GM23338 (cell line): ENCODE measurements around the gene SH3BP4.

Experiments used
- CTCF ChIP-seq, 2 experiments: fragments of 200-600 bp in 1 of 2; sonication (generic) in 1 of 2; conservative IDR thresholded peaks; 2 replicates each; pipeline versions ENCODE4 v1.5.1 to v1.6.1; 2016 to 2017; ENCODE audit warnings: antibody characterized with exemption in 2 of 2, low read depth in 2 of 2, mild to moderate bottlenecking in 2 of 2, moderate library complexity in 1 of 2
- EZH2phosphoT487 ChIP-seq: fragments of 200-600 bp; sonication (generic); IDR thresholded peaks from one replicate; pipeline ENCODE4 v1.8.1; 2018; ENCODE audit warnings: antibody characterized with exemption; ENCODE audit not compliant: unreplicated experiment
- POLR2AphosphoS5 ChIP-seq: IDR thresholded peaks from 2 replicates; pipeline ENCODE4 v1.6.1; 2016; ENCODE audit warnings: antibody characterized with exemption, low read depth

- TF ChIP-seq CTCF (conservative IDR thresholded peaks at IDR 0.05; ENCODE audit: low read depth in 2 of 2) (no peak), EZH2phosphoT487 (no peak), POLR2AphosphoS5 (no peak)
Observed at GRCh38 chr2:235098269-235098668, 146.5 kb downstream of the SH3BP4 start.
